HEK293T (cell line): ENCODE data around the gene MEIS1.

Source experiments
- ELF4 ChIP-seq: fragments of 450-650 bp; IDR thresholded peaks from 2 replicates; pipeline ENCODE4 v1.6.1; 2017; ENCODE audit warnings: antibody characterized with exemption
- FOXA1 ChIP-seq: fragments of 450-650 bp; IDR thresholded peaks from 2 replicates; pipeline ENCODE4 v1.6.1; 2016; ENCODE audit warnings: mild to moderate bottlenecking
- FOXM1 ChIP-seq: fragments of 450-650 bp; IDR thresholded peaks from 2 replicates; pipeline ENCODE4 v1.6.1; 2017; ENCODE audit warnings: mild to moderate bottlenecking, borderline replicate concordance
- HDGF ChIP-seq: fragments of 450-650 bp; IDR thresholded peaks from 2 replicates; pipeline ENCODE4 v1.6.1; 2017; ENCODE audit warnings: antibody characterized with exemption, borderline replicate concordance
- L3MBTL2 ChIP-seq: fragments of 450-650 bp; conservative IDR thresholded peaks from 2 replicates; pipeline ENCODE4 v1.6.1; 2016; ENCODE audit warnings: mild to moderate bottlenecking
- LEF1 ChIP-seq: fragments of 450-650 bp; IDR thresholded peaks from 2 replicates; pipeline ENCODE4 v1.6.1; 2017; ENCODE audit warnings: mild to moderate bottlenecking, borderline replicate concordance
- NFRKB ChIP-seq: fragments of 450-650 bp; IDR thresholded peaks from 2 replicates; pipeline ENCODE4 v1.6.1; 2016; ENCODE audit warnings: mild to moderate bottlenecking, moderate library complexity
- SUZ12 ChIP-seq: fragments of 450-650 bp; IDR thresholded peaks from 2 replicates; pipeline ENCODE4 v1.6.1; 2016; ENCODE audit warnings: mild to moderate bottlenecking
- TF ChIP-seq, protein P1 (sequence below): fragments of 450-650 bp; IDR thresholded peaks from 2 replicates; pipeline ENCODE4 v1.6.1; 2016

- TF ChIP-seq SUZ12, result no peak
- TF ChIP-seq, protein P1, sequence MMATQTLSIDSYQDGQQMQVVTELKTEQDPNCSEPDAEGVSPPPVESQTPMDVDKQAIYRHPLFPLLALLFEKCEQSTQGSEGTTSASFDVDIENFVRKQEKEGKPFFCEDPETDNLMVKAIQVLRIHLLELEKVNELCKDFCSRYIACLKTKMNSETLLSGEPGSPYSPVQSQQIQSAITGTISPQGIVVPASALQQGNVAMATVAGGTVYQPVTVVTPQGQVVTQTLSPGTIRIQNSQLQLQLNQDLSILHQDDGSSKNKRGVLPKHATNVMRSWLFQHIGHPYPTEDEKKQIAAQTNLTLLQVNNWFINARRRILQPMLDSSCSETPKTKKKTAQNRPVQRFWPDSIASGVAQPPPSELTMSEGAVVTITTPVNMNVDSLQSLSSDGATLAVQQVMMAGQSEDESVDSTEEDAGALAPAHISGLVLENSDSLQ, result no peak
- no peak for TF ChIP-seq L3MBTL2
- TF ChIP-seq LEF1, result no peak
- TF ChIP-seq FOXA1, result no peak
- no peak for TF ChIP-seq ELF4
- no peak for TF ChIP-seq FOXM1
- TF ChIP-seq NFRKB, result no peak
- TF ChIP-seq HDGF, result no peak
Measured at GRCh38 chr2:66390811-66391210, 44.1 kb upstream of the MEIS1 start.
